Measurements from ENCODE around the gene POLDIP2. TPM values are rescaled to one million over a fixed set of nuclear protein-coding genes. Genes with fewer than 3 reads are reported as not detected.
A peak's percentile ranks its signal among the peaks of the same experiment; 100 is the strongest.

The POLDIP2 gene
- total and polyA plus RNA-seq, 2 of the 13 experiments (the other 11 are each of a cell fraction or from before 2014, with no cell fraction given): 85.9 to 114 TPM

GRCh38 chr17:28405632-28406472 is 48.5 kb upstream of the POLDIP2 start, which contains the start of gene SLC46A1 (continued):
- TF ChIP-seq ZBTB26 (CRISPR knock-in tag; IDR thresholded peaks at IDR 0.05; ENCODE audit: borderline replicate concordance) (0 out of 2 replicates have a peak, but pooled peaks have one; percentile 12), ZNF33A (CRISPR knock-in tag; IDR thresholded peaks at IDR 0.05; ENCODE audit: borderline replicate concordance) (no peak), ZNF354B (CRISPR knock-in tag; IDR thresholded peaks at IDR 0.05) (no peak), AGO2 (optimal IDR thresholded peaks at IDR 0.05; ENCODE audit: low read depth, low read length) (peak; percentile 89), ATF7-NPFF (CRISPR knock-in tag; IDR thresholded peaks at IDR 0.05; ENCODE audit: low read depth) (0 out of 2 replicates have a peak, but pooled peaks have one; percentile 52), TEAD2 (CRISPR knock-in tag; IDR thresholded peaks at IDR 0.05) (no peak), ZKSCAN1 (IDR thresholded peaks at IDR 0.05; ENCODE audit: low read length) (no peak), ZNF773 (CRISPR knock-in tag; IDR thresholded peaks at IDR 0.05; ENCODE audit: borderline replicate concordance) (no peak; the same call in 1 of the 2 replicates), GLMP (CRISPR knock-in tag; IDR thresholded peaks at IDR 0.05; ENCODE audit: borderline replicate concordance) (no peak), IRF1 (CRISPR knock-in tag; IDR thresholded peaks at IDR 0.05; ENCODE audit: low read depth) (no peak), ZSCAN9 (CRISPR knock-in tag; IDR thresholded peaks at IDR 0.05; ENCODE audit: borderline replicate concordance) (0 out of 2 replicates have a peak, but pooled peaks have one; percentile 32), ETS1 (CRISPR knock-in tag; IDR thresholded peaks at IDR 0.05) (no peak), PBX3 (CRISPR knock-in tag; IDR thresholded peaks at IDR 0.05; ENCODE audit: borderline replicate concordance) (no peak), HIVEP1 (CRISPR knock-in tag; IDR thresholded peaks at IDR 0.05) (0 out of 2 replicates have a peak, but pooled peaks have one; percentile 63), SNAPC4 (CRISPR knock-in tag; IDR thresholded peaks at IDR 0.05) (no peak), ZNF329 (CRISPR knock-in tag; IDR thresholded peaks at IDR 0.05; ENCODE audit: low read depth) (no peak), ONECUT2 (CRISPR knock-in tag; IDR thresholded peaks at IDR 0.05) (no peak)
